ENCODE results near the gene NLRC4.
"Not testable (repeated sequence)": the region's sequence is repeated elsewhere in the genome, so short reads cannot be mapped to it uniquely, and the experiment has no call there.

NLRC4 gene

DNA sequence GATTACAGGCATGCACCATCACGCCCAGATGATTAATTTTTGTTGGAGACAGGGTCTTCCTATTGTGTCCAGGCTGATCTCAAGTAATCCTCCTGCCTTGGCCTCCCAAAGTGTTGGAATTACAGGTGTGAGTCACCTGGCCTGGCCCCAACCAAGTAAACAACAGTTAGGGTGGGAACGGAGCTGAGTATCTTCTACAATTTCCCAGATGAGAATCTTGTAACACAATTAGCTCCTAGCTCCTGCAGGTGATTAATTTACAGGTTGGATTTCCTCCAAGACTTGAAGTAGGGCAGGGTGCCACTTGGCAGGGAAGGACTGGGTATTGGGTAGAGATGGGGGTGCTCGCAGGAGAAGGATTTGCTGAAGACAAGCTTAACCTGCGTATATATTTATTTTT is 17.8 kb downstream of the NLRC4 start:
- DNase-seq, result no peak

DNA sequence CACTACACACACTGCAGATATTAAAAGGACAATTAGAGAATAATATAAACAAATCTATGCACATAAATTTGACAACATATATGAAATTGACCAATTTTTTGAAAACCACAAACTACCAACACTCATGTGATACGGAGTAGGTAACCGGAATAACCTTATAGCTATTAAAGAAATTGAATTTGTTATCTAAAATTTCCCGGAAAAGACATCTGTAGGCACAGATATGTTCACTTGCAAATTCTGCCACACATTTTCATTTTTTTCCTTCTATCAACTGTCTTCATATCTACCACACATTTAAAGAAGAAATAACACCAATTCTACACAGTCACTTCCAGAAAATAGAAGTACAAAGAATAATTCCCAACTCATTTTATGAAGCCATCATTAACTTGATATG is 22.4 kb downstream of the NLRC4 start:
- DNase-seq, result no peak

DNA sequence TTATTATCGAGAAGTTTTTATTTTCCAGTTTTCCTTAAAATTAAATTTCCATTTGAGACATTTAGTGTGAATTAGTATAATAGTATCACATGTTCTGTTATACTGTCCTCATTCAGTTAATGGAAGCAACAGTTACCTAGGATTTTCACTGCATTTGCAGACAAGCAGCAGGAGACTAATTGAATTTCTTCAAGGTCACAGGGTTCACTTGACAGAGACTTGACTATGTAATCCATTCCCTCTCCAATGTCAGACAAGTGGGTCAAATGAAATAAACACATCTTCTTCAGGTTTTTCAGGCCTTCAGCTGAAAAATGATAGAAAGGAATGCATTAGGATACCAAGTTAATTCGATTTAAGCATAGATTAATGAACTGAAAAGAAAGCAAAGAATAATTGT is 26.7 kb downstream of the NLRC4 start:
- no peak for DNase-seq

DNA sequence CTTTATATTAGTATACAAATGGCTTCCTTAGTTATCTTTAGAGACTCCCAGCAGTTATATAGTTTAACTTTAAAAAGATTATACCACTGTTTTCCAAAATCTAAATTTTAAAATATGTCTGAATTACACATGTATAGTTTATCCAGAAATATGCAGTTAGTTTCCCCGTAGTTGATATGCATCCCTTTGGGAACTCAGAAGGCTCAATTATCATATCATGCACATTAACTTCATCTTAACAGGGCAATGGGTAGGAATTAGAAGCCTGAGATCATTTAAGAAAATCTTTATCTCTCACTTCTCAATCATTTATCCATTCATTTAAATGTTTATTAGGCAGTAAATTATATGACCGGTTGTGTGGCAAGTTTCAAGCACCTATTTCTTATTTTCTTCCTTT is 27.2 kb downstream of the NLRC4 start:
- DNase-seq, result no peak

DNA sequence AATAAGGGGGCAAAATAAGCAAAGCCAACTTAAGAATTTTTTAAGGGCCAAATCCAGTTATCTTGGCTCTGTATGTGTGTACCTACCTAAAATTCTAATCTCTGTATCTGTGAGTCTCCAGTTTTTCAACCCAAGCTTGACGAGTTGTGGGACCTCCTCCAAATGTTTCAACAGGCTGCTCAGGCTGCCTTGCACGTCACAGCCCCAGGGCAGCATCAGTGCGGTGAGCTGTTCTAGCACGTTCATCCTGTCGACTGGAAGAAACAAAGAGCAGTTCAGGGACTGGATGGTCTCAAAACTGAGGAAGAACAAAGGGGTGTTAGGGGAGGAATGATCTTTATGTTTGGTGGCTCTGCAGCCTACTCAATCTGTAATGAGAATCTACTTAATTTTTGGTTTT is 29.4 kb downstream of the NLRC4 start:
- no peak for DNase-seq

DNA sequence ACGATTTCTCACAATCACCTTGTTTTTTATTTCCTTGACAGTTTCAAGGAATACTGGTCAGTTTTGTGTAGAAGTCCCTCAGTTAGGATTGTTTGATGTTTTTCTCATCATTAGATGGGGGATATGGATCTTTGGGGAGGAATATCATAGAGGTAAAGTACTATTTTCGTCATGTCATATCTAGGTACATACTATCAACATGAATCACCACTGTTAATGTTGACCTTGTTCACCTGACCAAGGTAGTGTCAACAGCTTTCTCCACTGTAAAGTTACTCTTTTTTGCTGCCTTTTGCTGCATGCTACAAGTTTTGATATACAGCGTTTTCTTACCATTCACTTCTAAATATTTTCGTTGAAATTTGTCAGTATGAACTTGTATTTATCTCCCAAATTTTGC is 32.7 kb downstream of the NLRC4 start:
- no peak for DNase-seq

DNA sequence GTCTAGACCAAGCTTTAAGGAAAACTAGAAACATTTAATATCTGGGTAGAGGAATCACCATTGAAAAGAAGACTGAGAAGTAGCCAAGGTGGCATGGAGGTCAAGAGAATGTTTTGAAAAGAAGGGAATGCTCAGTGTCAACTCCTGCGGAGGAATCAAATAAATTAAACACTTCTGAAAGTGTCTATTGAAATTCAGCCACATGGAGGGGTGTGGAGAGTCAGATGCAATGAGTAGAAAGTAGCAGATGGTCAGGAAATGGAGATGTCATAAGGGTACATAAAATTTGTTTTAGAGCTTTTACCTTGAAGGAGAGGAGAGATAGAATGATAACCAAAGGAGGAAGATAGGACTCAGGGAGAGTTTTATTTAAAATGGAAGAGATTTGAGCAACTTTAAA is 35.1 kb downstream of the NLRC4 start:
- DNase-seq, result no peak

DNA sequence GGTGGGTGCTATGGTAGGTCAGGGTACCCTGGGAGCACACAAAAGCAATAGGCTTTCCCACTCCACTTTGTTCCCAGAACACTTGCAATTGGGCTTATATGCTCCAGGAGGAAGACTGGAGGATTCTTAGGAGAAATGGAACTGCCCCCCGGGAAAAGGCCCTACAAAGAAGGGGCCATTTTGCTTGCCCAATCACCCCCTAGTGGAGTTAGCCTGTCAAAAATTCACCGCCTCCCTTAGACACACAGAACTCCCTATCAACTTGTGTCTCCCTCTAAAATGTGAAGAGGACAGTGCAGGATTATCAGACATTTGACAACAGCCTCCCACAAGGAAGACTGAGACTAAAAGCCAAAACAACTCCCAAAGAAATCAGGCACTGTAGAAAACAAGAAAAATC is 36.5 kb downstream of the NLRC4 start:
- DNase-seq, result no peak

DNA sequence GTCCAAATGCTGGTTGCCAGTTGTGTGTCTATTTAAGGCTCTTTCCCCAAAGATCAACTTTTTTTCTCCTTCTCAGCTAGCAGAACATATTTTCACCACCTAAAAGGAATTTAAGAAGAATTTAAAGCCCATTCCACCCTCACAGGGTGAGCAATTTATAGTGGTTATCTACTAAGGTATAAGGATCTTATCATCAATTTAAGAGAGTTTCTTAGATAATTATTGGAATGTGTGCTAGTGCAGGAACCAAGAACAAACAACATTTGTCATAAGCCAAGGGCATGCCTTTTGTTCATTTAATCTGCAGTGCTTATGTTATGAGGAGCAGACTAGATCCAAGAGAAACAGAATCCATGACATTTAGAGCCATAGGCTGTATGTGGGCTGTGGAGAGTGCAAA is 37.2 kb downstream of the NLRC4 start:
- DNase-seq, result no peak

DNA sequence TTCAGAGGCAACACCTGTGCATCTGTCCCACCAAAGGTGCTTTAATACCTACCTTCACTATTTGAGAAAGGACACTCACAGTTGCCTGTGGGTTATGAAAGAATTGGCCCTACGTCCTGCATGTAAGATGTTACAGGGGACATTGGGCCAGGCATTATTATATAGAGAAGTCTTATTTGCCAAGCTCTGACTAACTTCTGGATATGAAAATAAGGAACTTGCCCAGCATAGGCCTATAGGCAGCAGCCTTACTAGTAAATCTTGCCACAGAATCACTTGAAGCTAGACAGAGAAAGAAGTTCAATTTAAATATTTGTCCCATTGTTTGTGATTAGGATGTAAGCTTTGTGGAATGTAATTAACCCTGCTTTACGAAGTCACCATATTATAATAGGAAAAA is 41.7 kb downstream of the NLRC4 start:
- no peak for DNase-seq

DNA sequence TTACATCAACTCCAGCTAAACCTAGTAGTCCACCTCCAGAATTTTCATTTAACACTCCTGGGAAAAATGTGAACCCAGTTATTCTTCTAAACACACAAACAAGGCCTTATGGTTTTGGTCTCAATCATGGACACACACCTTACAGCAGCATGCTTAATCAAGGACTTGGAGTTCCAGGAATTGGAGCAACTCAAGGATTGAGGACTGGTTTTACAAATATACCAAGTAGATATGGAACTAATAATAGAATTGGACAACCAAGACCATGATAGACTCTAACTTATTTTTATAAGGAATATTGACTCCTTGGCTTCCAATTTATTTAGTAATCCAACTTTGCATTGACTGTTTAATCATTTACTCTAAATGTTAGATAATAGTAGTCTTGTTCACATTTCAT is 44.2 kb downstream of the NLRC4 start:
- no peak for DNase-seq

DNA sequence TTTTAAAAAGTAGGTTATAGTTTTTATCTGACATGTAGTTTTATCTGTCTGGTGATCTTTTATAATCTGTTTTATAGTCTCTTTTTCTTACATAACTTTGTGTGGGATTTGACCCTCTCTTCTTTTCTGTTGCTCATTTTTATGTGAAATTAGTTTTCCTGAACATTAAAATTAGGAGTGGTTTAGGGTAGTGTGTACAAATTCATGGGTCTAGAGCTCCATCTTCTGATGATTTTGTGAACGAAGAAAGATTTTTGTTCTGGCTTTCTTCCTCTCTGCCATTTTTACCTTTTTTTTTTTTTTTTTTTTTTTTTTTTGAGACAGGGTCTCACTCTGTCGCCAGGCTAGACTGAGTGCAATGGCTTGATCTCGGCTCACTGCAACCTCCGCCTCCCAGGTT is 52.4 kb downstream of the NLRC4 start:
- DNase-seq, result no peak

DNA sequence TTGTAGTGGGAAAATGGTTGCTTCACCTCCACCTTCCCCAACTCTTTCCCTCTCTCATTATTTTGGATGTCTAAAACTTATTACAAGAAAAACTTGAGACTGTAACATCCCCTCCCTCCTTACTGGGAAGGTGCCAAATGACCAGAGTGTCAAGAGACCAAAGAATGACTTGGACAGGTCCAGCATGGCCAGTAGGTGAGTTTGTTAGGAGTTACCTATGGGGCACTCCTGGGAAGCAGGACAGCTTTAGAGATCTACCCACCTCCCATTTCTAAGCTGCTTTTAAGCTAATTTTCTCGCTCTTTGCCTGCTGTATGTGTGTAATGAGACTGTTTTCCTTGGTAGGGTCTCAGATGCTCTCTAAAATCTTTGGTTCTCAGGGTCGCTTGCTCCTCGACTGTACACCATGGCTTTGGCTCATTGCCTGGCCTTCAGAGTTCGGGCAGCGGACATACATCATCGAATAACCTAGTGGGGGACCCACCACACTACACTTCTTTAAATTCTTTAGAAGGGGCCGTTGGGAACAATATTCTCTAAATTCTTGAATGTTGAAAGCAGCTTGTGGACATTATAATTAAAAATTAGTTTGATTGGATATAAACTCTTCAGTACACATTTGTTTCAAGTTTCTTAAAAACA is 53.8 kb downstream of the NLRC4 start:
- DNase-seq, result no peak

DNA sequence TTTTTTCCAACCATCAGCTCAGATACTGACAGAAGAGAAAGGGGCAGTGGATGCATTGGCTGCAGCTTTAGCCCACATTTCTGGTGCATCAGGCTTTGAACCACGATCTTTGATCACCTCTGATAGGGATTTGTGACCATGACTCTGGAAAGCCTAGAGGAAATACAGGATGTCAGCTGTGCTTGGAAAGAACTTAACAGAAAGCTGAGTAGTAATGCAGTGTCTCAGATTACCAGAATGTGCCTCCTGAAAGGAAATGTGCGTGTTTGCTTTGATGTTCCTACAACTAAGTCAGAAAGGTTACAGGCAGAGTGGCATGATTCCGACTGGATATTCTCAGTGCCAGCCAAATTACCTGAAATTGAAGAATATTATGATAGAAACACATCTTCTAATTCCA is 61.3 kb downstream of the NLRC4 start:
- DNase-seq, result not testable (repeated sequence)

DNA sequence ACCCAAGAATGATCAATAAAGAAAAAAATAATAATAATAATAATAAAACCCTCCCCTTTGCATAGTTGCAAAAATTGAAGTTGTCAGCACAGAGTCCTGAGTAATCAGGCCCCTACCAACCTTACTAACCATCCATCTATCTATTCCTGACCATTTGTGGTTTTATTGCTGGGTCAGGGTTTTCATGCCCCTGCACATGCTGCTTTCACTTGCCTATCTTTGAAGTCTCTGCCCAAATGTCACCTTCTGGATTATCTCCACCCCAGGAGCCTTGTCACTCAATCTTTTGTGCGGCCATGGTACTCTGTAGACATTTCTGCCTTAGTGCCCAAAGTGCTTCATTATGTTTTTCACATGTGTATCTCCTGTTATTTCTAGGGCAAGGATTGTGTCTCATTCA is 63.9 kb downstream of the NLRC4 start:
- DNase-seq, result no peak

DNA sequence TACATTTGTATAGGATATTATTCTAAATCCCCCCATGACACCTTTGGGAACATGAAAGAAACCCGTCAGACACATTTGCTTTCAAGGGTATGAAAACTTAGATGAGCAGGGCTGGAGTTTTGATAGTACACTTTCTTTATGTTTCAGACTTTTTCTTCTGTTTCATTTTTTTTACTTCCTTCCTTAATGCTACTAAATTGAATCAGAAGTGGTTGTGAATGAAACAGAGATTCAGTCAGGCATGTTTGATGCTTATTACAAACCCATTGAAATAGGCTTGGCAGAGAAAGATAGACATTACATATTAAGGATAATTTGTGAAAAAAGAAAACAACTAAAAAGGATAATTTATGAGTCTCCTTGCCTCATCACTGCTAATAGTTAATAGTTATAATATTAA is 72.3 kb downstream of the NLRC4 start:
- DNase-seq, result no peak

DNA sequence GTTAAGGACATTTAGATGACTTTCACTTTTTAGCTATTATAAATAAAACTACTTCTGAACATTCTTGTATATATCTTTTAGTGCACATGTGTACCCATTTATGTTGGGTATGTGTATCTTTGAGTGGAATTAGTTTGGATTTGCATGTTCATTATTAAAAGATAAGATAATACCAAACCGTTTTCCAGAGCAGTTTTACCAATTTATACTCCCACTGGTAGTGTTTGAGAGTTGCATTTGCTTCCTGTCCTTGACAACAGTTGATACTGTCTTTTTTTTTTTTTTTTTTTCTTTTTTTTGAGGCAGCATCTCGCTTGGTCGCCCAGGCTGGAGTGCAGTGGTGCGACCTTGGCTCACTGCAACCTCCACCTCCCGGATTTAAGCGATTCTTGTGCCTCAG is 75.7 kb downstream of the NLRC4 start:
- DNase-seq, result no peak

DNA sequence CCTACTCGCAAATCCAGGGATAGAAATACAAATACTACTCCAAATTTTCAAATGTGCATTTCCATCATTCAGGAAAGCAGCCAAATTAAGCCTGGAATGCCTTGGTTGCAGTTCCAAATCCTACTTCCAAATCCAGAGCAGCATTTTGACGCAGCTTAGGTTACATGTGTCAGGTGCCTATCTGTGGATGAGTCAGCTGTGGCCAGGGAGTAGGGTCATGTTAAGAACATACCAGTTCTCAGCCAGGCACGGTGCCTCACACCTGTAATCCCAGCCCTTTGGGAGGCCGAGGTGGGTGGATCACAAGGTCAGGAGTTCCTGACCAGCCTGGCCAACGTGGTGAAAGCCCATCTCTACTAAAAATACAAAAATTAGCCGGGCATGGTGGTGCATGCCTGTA is 82.0 kb downstream of the NLRC4 start:
- no peak for DNase-seq
